GM12865 (cell line): ENCODE data around the gene WNT6.

Source experiments
- DNase-seq: peaks from one replicate; pipeline ENCODE4 v3.0.0; 2010; ENCODE audit warnings: low read depth
- H3K4me3 ChIP-seq: 2 replicates; pipeline ENCODE4 v1.5.1; 2011; ENCODE audit warnings: mild to moderate bottlenecking, low read depth, low read length, control low read depth
- CTCF ChIP-seq: IDR thresholded peaks from 2 replicates; pipeline ENCODE4 v1.5.1; 2011; ENCODE audit warnings: low read length, control low read depth, low read depth, inconsistent platforms; ENCODE audit not compliant: insufficient read depth; ENCODE audit errors: missing control alignments

Gene WNT6

GRCh38 chr2:218859556-218859987 lies at the start of gene WNT6:
Gene WNT6, plus strand, starts transcription at chr2:218859805. Its CDS starts 233 bp downstream, at chr2:218860038.
- TF ChIP-seq CTCF, result no peak
- H3K4me3 ChIP-seq, result no peak within 1 kb of the TSS
- DNase-seq, result no peak

- no peak overlapping the region for H3K4me3 ChIP-seq
- DNase-seq, result no peak
- no peak for TF ChIP-seq CTCF
Observed at GRCh38 chr2:218810256-218810655, 49.3 kb upstream of the WNT6 start.

GRCh38 chr2:218811382-218811781 lies 48.2 kb upstream of the WNT6 start:
- no peak for DNase-seq
- no peak for TF ChIP-seq CTCF
- H3K4me3 ChIP-seq, result no peak overlapping the region

- H3K4me3 ChIP-seq, result no peak overlapping the region
- no peak for DNase-seq
- no peak for TF ChIP-seq CTCF
Observed at GRCh38 chr2:218812096-218812815, 47.3 kb upstream of the WNT6 start.

GRCh38 chr2:218812861-218813260 lies 46.7 kb upstream of the WNT6 start:
- no peak for TF ChIP-seq CTCF
- H3K4me3 ChIP-seq, result no peak overlapping the region
- DNase-seq, result no peak

GRCh38 chr2:218813771-218814460 lies 45.7 kb upstream of the WNT6 start:
- H3K4me3 ChIP-seq, result no peak overlapping the region
- TF ChIP-seq CTCF, result no peak
- no peak for DNase-seq
